ENCODE results near the gene ABCB4.
A peak's percentile ranks its signal among the peaks of the same experiment; 100 is the strongest.

ABCB4 gene

DNA sequence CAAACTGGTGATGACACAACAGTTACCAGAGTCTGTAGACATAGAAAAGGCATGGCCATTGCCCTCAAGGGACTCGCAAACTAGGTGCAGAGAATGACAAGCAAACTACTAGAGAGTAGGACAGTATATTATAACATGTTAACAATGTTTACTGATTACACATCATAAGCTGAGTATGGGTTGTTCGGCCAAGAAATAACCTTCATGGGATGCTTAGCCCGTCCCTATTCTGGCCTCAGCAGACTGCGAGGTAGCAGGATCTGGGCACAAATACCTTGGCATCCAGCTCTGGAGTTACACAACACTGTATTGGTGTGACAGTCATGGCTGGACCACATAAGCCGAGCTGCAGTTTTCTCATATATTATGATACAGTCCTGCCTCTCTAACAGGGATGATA, 51.4 kb downstream of the ABCB4 start:
- DNase-seq (ENCODE audit: low read depth, low spot score) = no peak

DNA sequence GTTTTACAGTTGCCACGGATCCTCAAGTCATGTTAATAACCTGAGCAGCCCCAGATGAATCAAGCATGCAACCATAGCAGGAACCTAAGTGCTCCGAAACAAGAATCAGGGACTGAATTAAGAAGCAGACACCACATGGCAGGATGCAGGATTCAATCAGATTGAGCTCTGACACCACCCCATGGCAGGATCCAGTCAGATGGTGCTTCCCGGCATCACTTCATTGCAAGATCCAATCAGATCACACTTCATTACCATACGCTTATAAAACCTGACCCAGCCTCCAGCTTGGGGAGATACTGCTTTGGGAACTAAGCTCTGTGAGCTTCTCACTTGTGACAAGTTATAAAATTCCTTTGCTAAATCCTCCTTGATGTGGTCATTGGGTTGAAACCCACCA, 55.3 kb downstream of the ABCB4 start:
- DNase-seq (ENCODE audit: low read depth, low spot score) = no peak

DNA sequence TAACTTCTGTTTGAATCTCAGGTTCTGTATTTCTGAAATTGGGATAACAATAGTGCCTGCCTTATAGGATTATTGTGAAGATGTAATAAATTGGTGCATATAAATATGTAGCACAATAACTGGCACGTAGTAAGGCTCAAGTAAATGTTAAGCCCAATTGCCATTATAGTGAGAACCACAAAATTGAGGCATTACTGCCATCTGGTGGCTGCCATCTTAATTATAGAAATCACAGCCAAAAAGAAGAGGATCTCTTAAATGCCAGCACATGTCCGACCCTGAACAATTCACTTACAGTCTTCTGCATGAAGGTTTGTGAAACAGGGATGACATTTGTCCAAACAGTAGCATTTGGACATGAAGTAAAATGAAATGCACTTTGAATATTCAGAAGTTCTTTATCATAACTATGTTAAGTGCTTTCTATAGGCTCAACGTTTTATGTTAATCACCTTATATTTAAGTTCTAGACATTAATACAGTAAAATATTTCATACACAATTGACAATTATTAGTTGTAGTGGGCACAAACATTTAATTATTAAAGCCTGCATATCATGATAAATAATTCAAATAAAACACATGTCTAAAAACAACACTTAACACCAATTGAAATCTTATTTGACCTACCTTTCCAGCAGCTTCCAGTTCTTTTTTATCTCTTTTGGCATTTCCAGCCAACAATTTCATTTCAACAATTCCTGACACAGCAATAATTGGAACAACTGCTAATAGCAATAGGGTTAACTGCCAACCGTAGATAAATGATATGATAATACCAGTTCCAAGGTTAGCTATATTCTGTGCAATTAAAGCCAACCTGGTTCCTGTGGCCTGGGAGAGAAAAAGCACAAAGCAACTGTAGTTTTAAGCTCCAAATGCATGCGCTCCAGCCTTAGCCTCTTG, 58.5 kb downstream of the ABCB4 start:
- DNase-seq (ENCODE audit: low read depth, low spot score) = peak; percentile 35

DNA sequence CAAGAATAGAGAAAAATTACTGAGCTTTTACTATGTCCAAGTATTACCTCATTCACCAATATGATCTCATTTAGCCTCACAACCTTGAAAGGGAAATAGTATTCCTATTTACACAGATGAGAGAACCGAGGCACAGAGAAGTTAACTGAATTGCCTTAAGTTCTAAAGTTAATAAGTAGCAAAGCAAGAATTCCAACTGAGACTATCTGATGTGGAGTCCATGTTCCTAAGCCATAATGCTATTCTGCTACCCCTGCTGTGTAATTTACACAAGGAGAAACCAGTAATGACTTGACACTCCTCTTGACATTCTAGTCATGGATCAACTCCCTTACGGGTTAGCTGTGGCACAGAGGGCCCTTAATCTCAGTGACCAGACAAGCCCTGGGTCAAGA, 60.7 kb downstream of the ABCB4 start:
- DNase-seq (ENCODE audit: low read depth, low spot score) = no peak

DNA sequence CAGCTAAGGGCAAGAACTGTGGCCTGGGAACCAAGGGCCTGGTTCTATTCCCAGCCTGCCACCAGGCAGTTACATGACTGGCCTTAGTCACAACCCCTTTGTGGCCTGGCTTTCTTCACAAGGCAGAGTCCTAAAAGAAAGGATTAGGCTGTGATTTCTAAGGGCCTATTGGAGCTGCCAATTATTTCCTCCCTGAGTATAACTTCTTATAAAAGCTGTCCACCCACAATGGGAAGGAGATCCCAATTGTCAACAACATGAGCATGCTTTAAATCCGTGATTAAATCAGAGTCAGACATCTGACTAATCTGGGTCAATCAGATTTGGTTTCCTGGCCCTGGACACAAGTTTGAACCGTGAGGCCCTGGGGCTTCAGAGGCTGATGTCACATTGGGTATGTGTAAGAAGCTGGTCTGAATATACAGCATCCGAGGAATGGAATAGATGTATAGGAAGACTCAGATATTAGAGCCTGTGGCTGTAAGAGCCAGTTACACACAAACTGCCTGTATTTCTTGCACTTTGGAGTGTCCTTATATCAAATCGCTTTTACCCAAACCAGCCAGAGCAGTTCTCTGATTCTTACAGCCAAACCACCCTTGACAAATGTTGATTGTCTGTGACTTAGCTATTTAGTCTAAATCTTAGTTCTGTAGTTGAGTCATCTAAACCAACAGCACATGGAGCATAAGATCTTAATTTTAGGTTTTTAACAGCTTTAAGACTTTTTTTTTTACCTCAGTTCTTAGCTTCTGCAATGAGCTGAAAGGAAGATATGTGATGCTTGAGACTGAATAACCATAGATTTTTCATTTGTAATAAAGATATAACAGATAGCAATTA, 61.3 kb downstream of the ABCB4 start:
- DNase-seq (ENCODE audit: low read depth, low spot score) = no peak

DNA sequence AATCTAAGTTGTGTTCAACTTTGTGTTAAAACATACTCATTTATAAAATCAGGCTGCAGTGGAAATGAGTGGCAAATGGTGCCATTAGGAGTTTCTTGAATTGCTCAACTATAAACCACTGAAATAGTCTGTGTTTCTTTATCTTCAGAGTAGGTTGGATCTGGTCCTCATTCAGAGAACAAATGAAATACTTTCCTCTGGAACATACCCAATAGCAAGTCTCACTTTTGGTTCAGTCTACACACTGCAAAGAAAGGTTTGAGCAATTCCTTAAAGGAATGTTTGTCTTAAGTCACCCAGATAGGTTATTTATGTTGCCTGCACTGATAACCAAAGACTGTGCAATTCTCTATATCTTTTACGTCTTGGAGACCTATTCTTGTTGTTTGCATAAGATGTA, 62.5 kb downstream of the ABCB4 start:
- no peak for DNase-seq (ENCODE audit: low read depth, low spot score)

DNA sequence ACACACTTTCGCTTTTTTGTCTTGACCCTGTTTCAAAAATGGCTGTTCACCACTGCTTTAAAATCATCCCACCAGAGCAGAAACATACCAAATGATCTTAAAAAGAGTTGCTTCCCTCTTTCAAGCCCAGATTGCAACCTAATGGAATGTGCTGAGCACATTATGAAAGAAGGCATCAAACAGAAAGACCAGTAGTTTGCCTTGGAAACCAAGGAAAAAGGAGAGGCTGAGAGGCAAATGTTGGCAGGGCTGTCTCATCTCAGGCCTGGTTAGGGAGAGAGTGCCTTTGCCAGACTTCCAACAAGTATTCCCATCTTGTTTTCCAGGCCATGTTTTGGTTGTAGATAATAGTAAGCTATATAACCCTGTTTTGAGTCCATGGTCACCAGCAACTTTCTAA, 64.3 kb downstream of the ABCB4 start:
- DNase-seq (ENCODE audit: low read depth, low spot score) = no peak

DNA sequence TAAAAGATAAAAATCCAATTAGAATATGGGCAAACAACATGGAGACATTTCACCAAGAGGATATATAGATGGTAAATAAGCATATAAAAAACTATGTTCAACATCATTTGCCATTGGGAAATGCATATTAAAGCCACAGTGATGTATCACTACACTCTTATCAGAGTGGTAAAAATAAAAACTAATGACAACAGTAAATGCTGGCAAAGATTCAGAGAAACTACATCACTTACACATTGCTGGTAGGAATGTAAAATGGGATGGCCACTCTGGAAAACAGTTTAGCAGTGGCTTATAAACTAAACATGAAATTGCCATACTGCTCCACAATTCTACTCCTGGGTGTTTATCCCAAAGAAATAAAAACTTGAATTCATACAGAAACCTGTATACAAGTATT, 70.8 kb downstream of the ABCB4 start:
- DNase-seq (ENCODE audit: low read depth, low spot score) = no peak

DNA sequence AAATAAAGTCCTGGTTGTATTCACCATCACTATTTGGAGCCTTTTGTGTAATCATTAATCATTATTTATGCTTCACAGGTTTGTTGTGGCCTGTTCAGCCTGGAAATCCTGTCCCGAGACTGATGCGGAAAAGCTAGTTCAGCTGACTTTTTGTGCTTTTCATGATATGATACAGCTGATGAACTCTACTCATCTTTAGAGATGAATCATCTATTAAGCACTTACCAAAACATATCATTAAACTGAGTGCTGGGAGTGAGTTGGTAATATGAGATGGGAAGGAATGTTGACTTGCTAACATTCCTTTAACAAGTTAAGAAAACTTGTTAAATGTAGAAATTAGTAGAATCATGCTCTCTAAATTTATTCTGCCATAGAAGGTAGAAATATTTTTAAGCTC, 77.0 kb downstream of the ABCB4 start:
- DNase-seq (ENCODE audit: low read depth, low spot score) = no peak

DNA sequence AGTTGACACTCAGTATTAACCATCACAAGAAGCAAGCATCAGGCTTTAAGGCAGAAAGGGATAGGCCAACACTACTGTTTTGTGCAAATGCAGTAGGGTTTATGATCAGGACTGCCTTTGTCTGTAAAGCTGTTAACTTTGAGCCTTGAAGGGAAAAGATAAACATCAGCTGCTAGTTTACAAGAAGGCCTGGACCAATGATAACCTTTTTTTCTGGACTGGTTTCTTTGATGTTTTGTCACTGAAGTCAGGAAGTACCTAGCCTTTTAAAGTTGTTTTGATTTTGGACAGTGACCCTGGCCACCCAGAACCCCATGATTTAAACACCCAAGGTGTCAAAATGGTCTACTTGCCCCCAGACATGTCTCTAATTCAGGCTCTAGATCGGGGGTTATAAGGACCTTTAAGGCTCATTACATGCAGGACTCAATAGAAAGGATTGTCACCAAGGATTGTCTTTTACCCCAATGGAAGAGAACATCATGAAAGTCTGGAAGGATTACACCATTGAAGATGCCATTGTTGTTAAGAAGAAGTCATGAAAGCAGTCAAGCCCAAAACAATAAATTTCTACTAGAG, 79.9 kb downstream of the ABCB4 start:
- no peak for DNase-seq (ENCODE audit: low read depth, low spot score)

DNA sequence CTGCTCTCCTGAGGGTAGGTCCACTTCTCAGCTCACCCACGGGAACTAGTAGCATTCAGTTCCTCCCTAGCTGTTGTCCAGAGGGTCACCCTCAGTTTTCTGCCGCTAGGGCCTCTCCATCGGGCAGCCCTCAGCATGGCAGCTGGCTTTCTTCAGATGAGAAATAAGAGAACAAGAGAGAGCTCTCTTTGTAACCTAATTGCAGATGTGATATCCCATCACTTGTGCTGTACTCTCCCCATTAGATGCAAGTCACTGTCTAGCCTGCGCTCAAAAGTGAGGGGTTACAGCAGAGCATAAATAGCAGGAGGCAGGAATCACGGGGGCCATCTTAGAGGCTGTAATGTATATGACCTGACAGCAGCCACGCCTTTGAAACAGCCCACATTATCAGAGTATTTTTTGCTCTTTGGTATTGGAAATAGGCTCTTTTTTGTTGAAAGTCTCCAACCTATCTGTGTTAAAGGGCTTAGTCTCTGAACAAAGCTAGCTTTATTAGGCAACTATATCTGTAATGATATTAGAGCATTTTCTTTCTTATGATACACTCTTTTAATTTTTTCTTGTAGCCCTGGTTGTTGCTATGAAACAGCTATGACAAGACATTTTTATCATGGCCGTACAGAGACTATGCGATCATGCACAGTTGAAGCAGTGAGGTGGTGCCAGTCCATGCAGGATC, 84.3 kb downstream of the ABCB4 start:
- DNase-seq (ENCODE audit: low read depth, low spot score) = no peak

DNA sequence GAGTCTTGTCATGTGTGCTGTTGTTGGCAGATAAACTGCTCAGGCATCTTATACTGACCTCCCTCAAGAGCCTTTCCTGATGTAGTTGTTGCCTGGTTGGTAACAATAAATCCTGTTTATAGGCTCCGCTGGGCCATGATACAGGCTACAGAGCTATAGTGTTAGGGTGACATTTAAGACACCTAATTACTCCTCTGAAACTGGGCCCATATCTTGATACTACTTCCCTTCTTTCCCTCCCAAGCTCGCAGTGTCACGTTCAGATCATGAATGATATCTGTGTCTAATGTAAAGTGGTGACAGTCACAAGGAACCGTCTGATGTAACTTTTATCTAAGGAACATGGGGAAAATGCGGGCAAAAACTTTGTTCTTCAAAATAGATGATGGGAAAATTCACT, 94.6 kb downstream of the ABCB4 start:
- no peak for DNase-seq (ENCODE audit: low read depth, low spot score)

DNA sequence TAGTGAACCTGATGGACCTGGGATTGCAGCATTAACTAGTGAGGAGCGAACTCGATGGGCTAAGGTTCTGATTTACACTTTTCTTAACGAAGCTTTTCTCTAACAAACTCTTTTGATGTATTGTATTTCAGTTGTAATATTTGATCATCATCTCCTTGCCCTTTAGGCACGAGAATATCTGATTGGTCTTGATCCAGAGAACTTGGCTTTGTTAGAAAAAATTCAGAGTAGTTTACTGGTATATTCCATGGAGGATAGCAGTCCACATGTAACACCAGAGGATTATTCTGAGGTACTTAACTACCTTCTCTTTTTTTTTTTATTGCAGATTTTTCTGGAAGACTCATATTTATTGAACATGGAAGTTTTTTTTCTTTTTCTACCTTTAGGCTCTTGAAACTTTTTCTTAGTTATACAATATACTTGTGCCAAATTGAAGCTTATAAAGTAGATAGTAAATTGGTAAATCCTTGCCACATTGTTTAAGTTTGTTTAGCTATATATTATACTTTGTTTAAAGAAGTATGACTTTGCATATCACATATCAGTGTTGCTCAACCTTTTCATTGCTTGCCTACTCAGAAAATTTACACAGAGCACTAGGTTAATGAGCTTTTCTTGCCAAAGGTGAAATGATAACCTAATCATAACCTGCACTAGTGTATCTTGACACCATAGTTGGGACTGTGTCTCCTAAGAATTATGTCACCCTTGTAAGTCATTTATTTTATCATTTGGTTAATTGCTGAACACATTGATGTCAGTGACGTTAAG, 99.6 kb downstream of the ABCB4 start:
- DNase-seq (ENCODE audit: low read depth, low spot score) = no peak

DNA sequence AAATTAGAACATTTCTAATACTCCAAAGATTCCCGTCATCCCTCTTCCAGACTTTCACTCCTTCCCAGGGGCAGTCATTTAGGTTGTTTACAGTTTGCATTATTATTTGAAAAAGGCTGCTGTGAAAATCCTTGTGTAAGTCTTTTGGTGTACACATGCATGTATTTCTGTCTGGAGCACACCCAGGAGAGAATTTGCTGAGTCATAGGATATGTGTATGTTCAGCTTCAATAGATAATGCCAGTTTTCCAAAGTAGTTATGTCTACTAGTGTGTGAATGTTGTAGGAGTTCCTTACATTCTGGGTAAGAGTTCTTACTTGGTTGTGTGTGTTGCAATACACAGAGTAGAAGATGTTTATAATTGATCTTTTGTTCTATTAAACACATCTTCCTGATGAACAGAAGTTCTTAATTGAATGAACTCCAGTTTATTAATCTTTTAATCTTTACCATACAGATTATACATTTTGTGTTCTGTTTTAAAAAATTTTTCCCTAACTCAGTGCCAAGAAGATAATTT, 104.8 kb downstream of the ABCB4 start:
- no peak for DNase-seq (ENCODE audit: low read depth, low spot score)

DNA sequence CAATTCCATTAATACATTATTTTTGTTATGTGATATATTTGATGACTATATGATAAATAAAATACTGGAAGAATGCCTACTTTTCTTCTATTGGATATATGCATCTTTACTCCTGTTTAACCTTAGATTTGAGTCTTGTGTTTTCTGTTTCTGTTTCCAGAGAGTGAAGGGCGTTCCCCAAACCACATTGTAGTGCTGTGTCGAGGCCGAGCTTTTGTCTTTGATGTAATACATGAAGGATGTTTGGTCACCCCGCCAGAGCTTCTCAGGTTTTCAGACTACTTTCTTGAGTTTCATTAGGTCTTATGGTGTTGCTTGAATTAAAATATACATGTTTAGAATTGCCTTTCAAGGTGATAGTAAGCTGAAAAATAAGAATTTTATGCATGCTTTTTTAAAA, 106.3 kb downstream of the ABCB4 start:
- DNase-seq (ENCODE audit: low read depth, low spot score) = no peak

DNA sequence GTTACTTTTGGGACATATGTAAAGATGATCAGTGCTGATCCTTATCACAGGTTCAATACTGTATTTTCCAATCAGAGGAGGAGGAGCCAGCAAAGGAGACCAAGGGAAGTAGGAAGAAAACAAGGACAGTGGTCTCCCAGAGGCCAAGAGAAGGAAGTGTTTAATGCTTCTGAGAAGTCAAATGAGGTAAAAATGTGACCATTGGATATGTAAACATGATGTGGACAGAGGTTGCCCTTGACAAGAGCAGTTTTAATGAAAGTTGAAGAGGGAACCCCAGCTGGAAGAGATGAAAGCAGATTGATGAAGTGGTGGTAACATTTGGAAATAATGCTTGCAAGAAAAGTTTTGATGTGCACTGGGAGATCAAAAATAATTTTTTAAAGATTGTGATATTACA, 111.2 kb downstream of the ABCB4 start:
- no peak for DNase-seq (ENCODE audit: low read depth, low spot score)

DNA sequence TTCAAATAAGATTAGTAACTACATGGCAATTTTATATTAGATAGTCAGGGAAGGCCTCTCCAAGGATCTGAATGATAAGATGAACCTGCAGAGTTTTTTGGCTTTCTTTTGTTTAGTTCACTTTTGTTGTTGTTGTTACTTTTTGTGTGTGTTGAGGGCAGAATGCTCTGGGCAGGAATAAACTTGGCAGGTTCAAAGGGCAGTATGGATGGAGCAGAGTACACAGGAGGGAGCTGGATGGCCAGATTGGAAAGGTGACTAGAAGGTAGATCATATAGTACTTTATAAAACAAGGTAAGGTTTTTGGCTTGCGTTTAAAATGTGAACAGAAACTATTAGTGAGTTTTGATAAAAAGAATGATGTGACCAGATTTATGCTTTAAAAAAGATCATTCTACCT, 112.1 kb downstream of the ABCB4 start:
- no peak for DNase-seq (ENCODE audit: low read depth, low spot score)

DNA sequence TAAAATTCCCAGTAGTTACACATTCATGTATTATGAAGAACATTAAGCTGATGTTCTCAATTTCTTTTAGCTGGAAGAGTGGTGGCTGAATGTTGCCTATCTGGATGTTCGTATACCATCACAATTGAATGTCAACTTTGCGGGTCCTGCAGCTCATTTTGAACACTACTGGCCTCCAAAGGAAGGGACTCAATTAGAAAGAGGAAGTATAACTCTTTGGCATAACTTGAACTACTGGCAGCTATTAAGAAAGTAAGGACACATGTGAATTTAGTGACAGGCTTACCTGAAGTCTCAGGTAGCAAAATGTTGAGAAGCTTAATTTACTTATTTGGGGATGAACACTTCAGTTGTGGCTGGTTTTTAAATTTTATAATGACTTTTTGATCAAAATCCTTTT, 114.2 kb downstream of the ABCB4 start:
- no peak for DNase-seq (ENCODE audit: low read depth, low spot score)

DNA sequence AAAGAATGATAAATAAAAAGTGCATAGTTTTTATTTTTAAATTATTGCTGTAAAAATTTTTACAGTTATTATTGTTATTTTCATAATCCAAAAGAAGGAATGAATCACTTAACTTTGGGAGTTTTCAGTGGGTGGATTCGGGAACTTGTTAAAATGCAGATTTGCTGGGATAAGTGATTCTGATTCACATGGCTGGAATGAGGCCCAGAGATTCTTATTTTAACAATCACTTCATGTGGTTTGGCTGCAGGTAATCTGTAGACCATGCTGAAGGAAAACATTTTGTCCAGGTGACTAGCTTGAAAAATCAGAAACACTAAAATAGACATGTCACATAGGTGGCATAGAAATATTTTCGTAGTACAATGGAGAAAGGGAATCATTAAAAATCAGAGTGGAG, 116.1 kb downstream of the ABCB4 start:
- no peak for DNase-seq (ENCODE audit: low read depth, low spot score)

DNA sequence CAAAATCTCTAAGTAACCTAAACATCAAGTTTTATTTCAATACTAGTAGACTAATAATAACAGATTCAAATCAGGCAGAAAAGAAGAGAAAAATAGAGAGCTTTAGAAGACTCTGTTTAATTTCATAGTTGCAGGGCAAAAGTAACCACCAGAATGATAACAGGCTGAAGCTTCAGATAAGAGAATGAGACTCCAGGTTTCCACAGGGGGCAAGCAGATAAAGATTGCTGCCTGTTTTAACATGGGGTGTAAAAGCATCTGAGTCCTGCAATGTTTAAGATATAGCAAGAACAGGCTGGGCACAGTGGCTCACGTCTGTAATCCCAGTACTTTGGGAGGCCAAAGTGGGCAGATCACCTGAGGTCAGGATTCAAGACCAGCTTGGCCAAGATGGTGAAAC, 119.0 kb downstream of the ABCB4 start:
- DNase-seq (ENCODE audit: low read depth, low spot score) = no peak

DNA sequence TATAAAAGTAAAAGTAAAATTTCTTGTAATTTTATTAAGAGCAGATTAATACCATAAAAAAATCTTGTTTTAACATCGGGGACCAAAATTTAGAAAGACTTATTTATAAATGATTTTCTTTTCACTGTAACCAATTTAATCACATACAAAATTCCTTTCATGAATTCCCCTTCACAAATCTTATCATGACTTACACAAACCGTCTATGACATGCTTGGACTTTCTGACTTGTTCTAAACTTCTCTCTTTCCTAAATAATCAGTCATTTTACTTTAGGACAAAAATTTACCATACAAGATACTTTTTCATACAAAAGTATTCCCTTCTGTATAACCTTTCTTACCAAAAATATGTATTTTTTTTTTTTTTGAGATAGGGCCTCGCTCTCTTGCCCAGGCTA, 120.7 kb downstream of the ABCB4 start:
- no peak for DNase-seq (ENCODE audit: low read depth, low spot score)

Data from activated naive CD8-positive, alpha-beta T cell treated with anti-CD3 and anti-CD28 coated beads, Interleukin-2, amount 50 U/mL, for 16 hours (primary cell).